Smooth muscle cell (in vitro differentiated cells): ENCODE data around the gene TTC7B. TPM values are rescaled to one million over a fixed set of nuclear protein-coding genes. Genes with fewer than 3 reads are reported as not detected.

Experiments
- DNase-seq: peaks from one replicate; lab custom pipeline; 2025; ENCODE audit not compliant: unreplicated experiment; lab: John Stamatoyannopoulos, UW
- H2AFZ ChIP-seq: fragments of 200-600 bp; sonication (generic); 2 replicates; pipeline ENCODE4 v1.6.0; 2016; ENCODE audit warnings: antibody characterized with exemption, low read depth, mild to moderate bottlenecking
- H3F3A ChIP-seq: fragments of 200-600 bp; sonication (generic); 2 replicates; pipeline ENCODE4 v1.6.0; 2017; ENCODE audit warnings: antibody characterized with exemption, low read depth
- H3K27ac ChIP-seq: fragments of 200-600 bp; sonication (generic); 2 replicates; pipeline ENCODE4 v1.5.1; 2016; ENCODE audit warnings: low read depth, mild to moderate bottlenecking
- H3K27me3 ChIP-seq: fragments of 200-600 bp; sonication (generic); 2 replicates; pipeline ENCODE4 v1.6.1; 2016; ENCODE audit warnings: low read depth, mild to moderate bottlenecking
- H3K36me3 ChIP-seq: fragments of 200-600 bp; sonication (generic); 2 replicates; pipeline ENCODE4 v1.5.1; 2016; ENCODE audit warnings: low read depth
- H3K4me1 ChIP-seq: fragments of 200-600 bp; sonication (generic); 2 replicates; pipeline ENCODE4 v1.5.1; 2016; ENCODE audit warnings: low read depth
- H3K4me2 ChIP-seq: fragments of 200-600 bp; sonication (generic); 2 replicates; pipeline ENCODE4 v1.6.0; 2016; ENCODE audit warnings: mild to moderate bottlenecking
- H3K4me3 ChIP-seq: fragments of 200-600 bp; sonication (generic); 2 replicates; pipeline ENCODE4 v1.5.1; 2016; ENCODE audit warnings: mild to moderate bottlenecking
- H3K79me2 ChIP-seq: fragments of 200-600 bp; sonication (generic); 2 replicates; pipeline ENCODE4 v1.6.0; 2016; ENCODE audit warnings: low read depth, mild to moderate bottlenecking
- H3K9ac ChIP-seq: fragments of 200-600 bp; sonication (generic); 2 replicates; pipeline ENCODE4 v1.6.0; 2016; ENCODE audit warnings: low read depth
- H3K9me3 ChIP-seq: fragments of 200-600 bp; sonication (generic); replicated peaks from 2 replicates; pipeline ENCODE4 v1.5.1; 2016; ENCODE audit warnings: low read depth
- H4K20me1 ChIP-seq: fragments of 200-600 bp; sonication (generic); 2 replicates; pipeline ENCODE4 v1.6.0; 2016; ENCODE audit warnings: low read depth
- CTCF ChIP-seq: fragments of 200-600 bp; sonication (generic); IDR thresholded peaks from 2 replicates; pipeline ENCODE4 v1.5.1; 2017; ENCODE audit warnings: borderline replicate concordance, mild to moderate bottlenecking, antibody characterized with exemption; ENCODE audit not compliant: insufficient read depth, poor library complexity, severe bottlenecking
- WGBS: methylation state at CpG from one replicate; pipeline ENCODE4 v1.1.7; 2016; ENCODE audit warnings: low lambda C conversion rate; 5-methylcytosine and 5-hydroxymethylcytosine counted together
- polyA plus RNA-seq: library from polyadenylated mRNA; unstranded; fragments of >200 nt; fragmentation: Nextera tagmentation; extraction: Ambion mirVana; gene quantifications from 2 replicates; pipeline ENCODE4 v1.2.1, GENCODE V29; 2016
- total RNA-seq: library from RNA; depleted of rRNA; stranded (reverse); fragments of >200 nt; gene quantifications from 2 replicates; pipeline ENCODE4 v1.2.3, GENCODE V29; 2014

TTC7B gene
- total and polyA plus RNA-seq, 2 experiments from 2014 or later = 22.1 to 54.1 TPM

- Histone ChIP-seq H3K9ac (no peak overlapping the region), H3K27ac (no peak overlapping the region), H3K4me1 (no peaks in the 10 kb centered on the region), H3K4me3 (no peak overlapping the region), H3K79me2 (no peaks in the 10 kb centered on the region), H2AFZ (no peak overlapping the region), H3K4me2 (no peak overlapping the region), H3K9me3 (no peaks in the 10 kb centered on the region), H4K20me1 (no peaks in the 10 kb centered on the region), H3K27me3 (no peaks in the 10 kb centered on the region), H3K36me3 (no peaks in the 10 kb centered on the region), H3F3A (no peaks in the 10 kb centered on the region)
- 90% methylated on average over 6 of the region's 6 CpGs for WGBS
- no peak for TF ChIP-seq CTCF
- no peak for DNase-seq
Observed at GRCh38 chr14:90739318-90740068, 76.7 kb downstream of the TTC7B start.

DNA sequence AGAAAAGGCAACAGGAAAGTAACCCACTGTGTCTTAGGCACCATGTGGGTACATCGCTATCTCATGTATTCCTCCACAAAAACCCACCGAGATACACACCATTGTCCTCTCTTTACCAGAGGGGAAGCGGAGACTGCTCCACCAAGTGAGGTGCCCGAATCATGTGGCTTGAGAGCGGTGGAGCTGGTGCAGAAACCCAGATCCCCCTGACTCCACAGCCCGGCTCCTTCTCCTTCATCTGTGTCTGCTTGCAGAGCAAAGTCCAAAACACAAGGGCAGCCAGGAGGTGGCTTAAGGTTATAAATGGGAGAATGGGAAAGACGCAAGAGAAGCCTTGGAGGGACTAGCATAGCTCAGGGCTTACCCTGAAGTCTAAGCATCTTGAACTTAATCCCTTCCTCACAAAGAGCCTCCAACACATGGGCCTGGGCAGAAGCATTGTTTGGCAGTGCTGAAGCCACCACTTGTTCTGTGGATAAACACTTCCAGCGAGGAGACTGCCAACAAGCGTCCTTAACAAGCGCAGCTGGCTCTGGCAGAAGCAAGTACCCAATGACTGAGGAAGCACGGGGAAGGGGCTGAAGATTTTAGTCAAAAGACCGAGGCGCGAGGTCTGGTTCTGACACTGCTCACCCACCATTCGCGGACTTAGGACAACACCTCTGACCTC lies 83.0 kb downstream of the TTC7B start:
- H3K79me2 ChIP-seq = no peaks in the 10 kb centered on the region
- H3K4me1 ChIP-seq = no peaks in the 10 kb centered on the region
- H4K20me1 ChIP-seq = no peaks in the 10 kb centered on the region
- DNase-seq = no peak
- no peak overlapping the region for H3K9ac ChIP-seq
- TF ChIP-seq CTCF = no peak
- H3K27me3 ChIP-seq = no peaks in the 10 kb centered on the region
- no peaks in the 10 kb centered on the region for H3F3A ChIP-seq
- no peak overlapping the region for H2AFZ ChIP-seq
- H3K4me3 ChIP-seq = no peak overlapping the region
- H3K9me3 ChIP-seq = no peaks in the 10 kb centered on the region
- H3K36me3 ChIP-seq = no peaks in the 10 kb centered on the region
- H3K4me2 ChIP-seq = no peak overlapping the region
- 93% methylated on average over 16 of the region's 16 CpGs for WGBS
- no peak overlapping the region for H3K27ac ChIP-seq

DNA sequence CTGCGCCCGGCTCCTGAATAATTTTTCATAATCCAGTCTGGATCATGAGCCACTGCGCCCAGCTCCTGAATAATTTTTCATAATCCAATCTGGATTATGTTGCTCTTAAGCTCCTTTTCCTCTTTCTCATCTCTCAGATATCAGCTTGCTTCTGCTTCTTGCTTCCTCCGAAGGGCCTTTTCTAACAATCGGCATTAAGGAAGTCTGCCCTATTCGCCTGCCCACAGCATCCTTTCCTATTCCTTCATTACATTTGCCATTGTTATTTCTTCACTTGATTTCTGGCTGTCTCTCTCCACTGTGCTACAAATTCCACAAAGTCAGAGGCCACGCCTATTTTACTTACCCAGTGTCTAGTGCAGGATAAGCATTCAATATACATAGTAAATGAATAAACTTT lies 83.5 kb downstream of the TTC7B start:
- no peaks in the 10 kb centered on the region for H3K36me3 ChIP-seq
- no peaks in the 10 kb centered on the region for H3K9me3 ChIP-seq
- H3K9ac ChIP-seq = no peak overlapping the region
- no peak overlapping the region for H3K4me2 ChIP-seq
- WGBS = over 99% methylated on average over 7 of the region's 7 CpGs
- no peak overlapping the region for H2AFZ ChIP-seq
- no peak overlapping the region for H3K27ac ChIP-seq
- no peaks in the 10 kb centered on the region for H3K79me2 ChIP-seq
- DNase-seq = no peak
- no peaks in the 10 kb centered on the region for H4K20me1 ChIP-seq
- no peaks in the 10 kb centered on the region for H3K27me3 ChIP-seq
- no peak overlapping the region for H3K4me3 ChIP-seq
- no peak for TF ChIP-seq CTCF
- no peaks in the 10 kb centered on the region for H3K4me1 ChIP-seq
- H3F3A ChIP-seq = no peaks in the 10 kb centered on the region
